Omental fat pad (tissue), 4 donors: ENCODE measurements around the gene ZNF586. TPM values are rescaled to one million over a fixed set of nuclear protein-coding genes. Genes with fewer than 3 reads are reported as not detected.

ENCODE experiments used
- ATAC-seq: fragments of 150-250 bp; one replicate; pipeline ENCODE4 v1.9.1; 2016; ENCODE audit warnings: mild to moderate bottlenecking, moderate library complexity; ENCODE audit not compliant: low FRiP score
- DNase-seq: peaks from one replicate; pipeline ENCODE4 v3.0.0-alpha.2; 2019; ENCODE audit warnings: low spot score
- CTCF ChIP-seq, 3 donors: fragments of 450-650 bp; IDR thresholded peaks; one replicate each; pipeline ENCODE4 v1.5.1; 2016 to 2017; ENCODE audit warnings: antibody characterized with exemption in 3 of 3, mild to moderate bottlenecking in 3 of 3, moderate library complexity in 2 of 3
- total RNA-seq, 4 donors: library from RNA; depleted of rRNA; stranded (reverse); fragments of >200 nt; gene quantifications; one replicate each; pipeline ENCODE4 v1.1.0, GENCODE V29; 2016

ZNF586 gene
- total RNA-seq, 4 donors from 2014 or later = 14.3 to 21.1 (median 17.4) TPM

- DNase-seq (no peak), ATAC-seq (no peak)
- TF ChIP-seq CTCF (IDR thresholded peaks at IDR 0.05) = no peak
Observed at GRCh38 chr19:57776764-57777296, 7.4 kb downstream of the ZNF586 start.

- DNase-seq (no peak), ATAC-seq (no peak)
- no peak for TF ChIP-seq CTCF (IDR thresholded peaks at IDR 0.05)
Observed at GRCh38 chr19:57778336-57778735, 8.9 kb downstream of the ZNF586 start.

- DNase-seq (no peak), ATAC-seq (no peak)
- no peak for TF ChIP-seq CTCF (IDR thresholded peaks at IDR 0.05)
Observed at GRCh38 chr19:57779220-57779845, 9.9 kb downstream of the ZNF586 start.

GRCh38 chr19:57786286-57786685 is 16.8 kb downstream of the ZNF586 start:
- DNase-seq = no peak
- no peak for TF ChIP-seq CTCF (IDR thresholded peaks at IDR 0.05)
- no peak for ATAC-seq

GRCh38 chr19:57786906-57787305 is 17.4 kb downstream of the ZNF586 start:
- ATAC-seq (no peak), DNase-seq (no peak)
- no peak for TF ChIP-seq CTCF (IDR thresholded peaks at IDR 0.05)

GRCh38 chr19:57788114-57788692 is 18.7 kb downstream of the ZNF586 start:
- no peak for ATAC-seq
- no peak for DNase-seq

More at GRCh38 chr19:57788114-57788692, 18.7 kb downstream of the ZNF586 start:
- TF ChIP-seq CTCF (IDR thresholded peaks at IDR 0.05) = no peak
